Suprapubic skin (tissue), 4 donors: ENCODE data around the gene BPHL. TPM values are rescaled to one million over a fixed set of nuclear protein-coding genes. Genes with fewer than 3 reads are reported as not detected.

ENCODE experiments used
- DNase-seq, 2 donors: peaks; one replicate each; pipeline ENCODE4 v3.0.0-alpha.2; 2019; ENCODE audit warnings: low spot score in 2 of 2
- H3K27ac ChIP-seq: fragments of 200-600 bp; sonication (generic); one replicate; pipeline ENCODE4 v1.5.1; 2019
- H3K27me3 ChIP-seq: fragments of 200-600 bp; sonication (generic); one replicate; pipeline ENCODE4 v1.5.1; 2019
- H3K36me3 ChIP-seq: fragments of 200-600 bp; sonication (generic); one replicate; pipeline ENCODE4 v1.5.1; 2019
- H3K4me1 ChIP-seq: fragments of 200-600 bp; sonication (generic); one replicate; pipeline ENCODE4 v1.5.1; 2019
- H3K4me3 ChIP-seq: fragments of 200-600 bp; sonication (generic); one replicate; pipeline ENCODE4 v1.5.1; 2019; ENCODE audit warnings: mild to moderate bottlenecking
- H3K9me3 ChIP-seq: fragments of 200-600 bp; sonication (generic); one replicate; pipeline ENCODE4 v1.5.1; 2019
- CTCF ChIP-seq, 2 donors: fragments of 200-600 bp in 1 of 2; fragments of 450-650 bp in 1 of 2; sonication (generic) in 1 of 2; IDR thresholded peaks; one replicate each; pipeline ENCODE4 v1.5.1; 2016 to 2019; ENCODE audit warnings: antibody characterized with exemption in 2 of 2, mild to moderate bottlenecking in 1 of 2, moderate library complexity in 1 of 2
- EP300 ChIP-seq: sonication (generic); formaldehyde crosslinking; IDR thresholded peaks from one replicate; pipeline ENCODE4 v1.6.1; 2017; ENCODE audit warnings: antibody characterized with exemption
- POLR2A ChIP-seq, 2 donors: fragments of 450-650 bp; IDR thresholded peaks; one replicate each; pipeline ENCODE4 v1.6.1; 2017; ENCODE audit warnings: antibody characterized with exemption in 2 of 2, mild to moderate bottlenecking in 2 of 2, moderate library complexity in 2 of 2
- POLR2AphosphoS5 ChIP-seq, 3 donors: sonication (generic); formaldehyde crosslinking; IDR thresholded peaks; one replicate each; pipeline ENCODE4 v1.6.1; 2017; ENCODE audit warnings: antibody characterized with exemption in 3 of 3
- WGBS: methylation state at CpG from one replicate; pipeline ENCODE4 v1.1.5; 2018; 5-methylcytosine and 5-hydroxymethylcytosine counted together
- total RNA-seq, 4 donors: library from RNA; depleted of rRNA; stranded (reverse); fragments of >200 nt; gene quantifications; one replicate each; pipeline ENCODE4 v1.1.0, GENCODE V29; 2016

The BPHL gene
- total RNA-seq, 4 donors from 2014 or later: 16.1 to 24.5 (median 20.3) TPM

DNA sequence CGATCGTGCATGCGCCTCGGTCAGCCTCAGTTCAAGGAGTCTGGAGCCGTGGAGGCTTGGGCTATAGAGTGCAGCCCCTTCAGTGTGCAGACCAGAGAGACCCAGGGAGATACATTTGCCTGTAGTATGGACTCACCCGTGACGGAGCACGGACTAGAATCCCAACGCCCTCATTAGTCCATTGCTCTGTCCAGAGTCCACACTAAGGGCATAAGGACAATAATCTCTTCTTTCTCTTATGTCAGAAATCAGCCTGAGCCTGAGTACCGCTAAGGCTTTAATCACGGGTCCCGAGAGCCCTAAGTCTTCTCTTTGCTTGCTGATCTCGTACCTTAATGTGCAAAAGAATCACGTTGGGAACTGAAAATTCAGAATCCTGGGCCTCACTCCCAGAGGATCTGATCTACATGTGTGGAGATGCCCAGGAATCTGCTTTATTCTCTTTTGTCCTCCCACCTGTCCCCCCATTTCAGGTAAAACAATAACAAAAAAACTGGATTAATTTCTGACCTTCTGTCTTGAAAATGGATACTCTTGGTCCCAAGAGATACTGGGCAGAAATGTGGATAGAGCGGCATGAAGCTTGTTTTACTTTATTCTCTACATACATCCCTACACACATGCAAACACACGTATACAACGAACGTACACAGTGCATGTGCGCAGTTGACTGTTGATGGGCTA, 671 bp downstream of the BPHL start:
- Histone ChIP-seq H3K4me3 (peak overlapping the region; percentile 89), H3K27me3 (no peaks in the 10 kb centered on the region), H3K27ac (peak overlapping the region; percentile 95), H3K4me1 (peaks cover 21% of the 10 kb centered on the region), H3K9me3 (no peaks in the 10 kb centered on the region), H3K36me3 (peaks cover 5% of the 10 kb centered on the region)
- TF ChIP-seq POLR2A (IDR thresholded peaks at IDR 0.05) (no peak), CTCF (IDR thresholded peaks at IDR 0.05) (no peak), EP300 (no peak), POLR2AphosphoS5 (IDR thresholded peaks at IDR 0.05) (no peak)
- DNase-seq: no peak
- 26% methylated on average over 17 of the region's 19 CpGs for WGBS

GRCh38 chr6:3120765-3121089, 2.2 kb downstream of the BPHL start:
- 83% methylated on average over 5 of the region's 5 CpGs for WGBS
- Histone ChIP-seq H3K4me1 (peaks cover 21% of the 10 kb centered on the region), H3K27ac (no peak overlapping the region), H3K9me3 (no peaks in the 10 kb centered on the region), H3K27me3 (no peaks in the 10 kb centered on the region), H3K36me3 (no peaks in the 10 kb centered on the region), H3K4me3 (no peak overlapping the region)
- TF ChIP-seq POLR2AphosphoS5 (IDR thresholded peaks at IDR 0.05) (no peak), POLR2A (IDR thresholded peaks at IDR 0.05) (no peak), EP300 (no peak), CTCF (IDR thresholded peaks at IDR 0.05) (no peak)
- no peak for DNase-seq

GRCh38 chr6:3122823-3123182, 4.3 kb downstream of the BPHL start:
- Histone ChIP-seq H3K4me1 (peaks cover 13% of the 10 kb centered on the region), H3K27ac (no peak overlapping the region), H3K4me3 (no peak overlapping the region), H3K27me3 (no peaks in the 10 kb centered on the region), H3K9me3 (no peaks in the 10 kb centered on the region), H3K36me3 (peaks cover 1% of the 10 kb centered on the region)
- TF ChIP-seq CTCF (IDR thresholded peaks at IDR 0.05): no peak
- no peak for DNase-seq
- WGBS: 89% methylated on average over 9 of the region's 9 CpGs

DNA sequence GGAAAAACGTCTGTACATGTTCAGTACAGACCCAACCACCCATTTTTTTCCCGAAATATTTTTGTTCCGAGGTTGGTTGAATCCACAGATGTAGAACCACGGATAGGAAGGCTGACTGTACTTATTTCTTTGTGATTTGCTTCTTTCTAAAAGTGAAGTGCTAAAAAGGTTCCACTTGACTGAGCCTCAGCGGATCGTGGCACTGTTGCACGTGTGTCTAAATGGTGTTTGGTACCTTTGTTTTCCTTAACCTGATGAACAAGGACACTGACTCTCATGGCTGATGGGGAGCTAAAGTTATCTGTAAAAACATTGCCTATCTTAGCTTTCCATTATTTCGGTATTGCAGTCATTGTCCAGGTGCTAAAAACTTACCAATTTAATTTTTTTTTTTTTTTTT, 6.2 kb downstream of the BPHL start:
- WGBS: 78% methylated on average over 8 of the region's 8 CpGs
- Histone ChIP-seq H3K27me3 (no peaks in the 10 kb centered on the region), H3K9me3 (no peaks in the 10 kb centered on the region), H3K4me3 (no peak overlapping the region), H3K4me1 (peaks cover 3% of the 10 kb centered on the region), H3K36me3 (peaks cover 18% of the 10 kb centered on the region), H3K27ac (no peak overlapping the region)
- DNase-seq: no peak
- TF ChIP-seq POLR2AphosphoS5 (IDR thresholded peaks at IDR 0.05) (no peak), POLR2A (IDR thresholded peaks at IDR 0.05) (no peak), CTCF (IDR thresholded peaks at IDR 0.05) (no peak), EP300 (no peak)

DNA sequence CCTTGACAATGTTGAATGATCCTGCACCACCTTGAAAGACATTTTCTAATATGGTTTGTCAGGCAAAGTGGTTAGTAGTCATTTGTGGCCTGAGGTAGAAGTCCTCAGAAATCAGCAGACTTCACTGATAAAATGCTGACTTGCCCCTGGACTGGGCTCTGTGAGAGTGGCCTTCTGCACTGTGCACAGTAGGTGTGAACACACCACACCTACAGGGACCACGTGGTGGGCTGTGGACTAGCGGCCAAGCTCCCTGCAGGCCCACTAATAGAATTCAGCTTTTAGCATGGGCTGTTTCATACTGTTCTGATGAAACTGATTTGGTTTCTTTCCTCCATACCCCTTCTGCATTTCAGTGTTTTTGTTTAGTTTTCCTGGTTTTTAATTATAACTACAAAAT, 7.3 kb downstream of the BPHL start:
- peaks cover 29% of the 10 kb centered on the region for H3K36me3 ChIP-seq
- no peak overlapping the region for H3K27ac ChIP-seq
- WGBS: 30% methylated on average over 2 of the region's 2 CpGs
- no peak for DNase-seq
- H3K4me3 ChIP-seq: no peak overlapping the region
- H3K9me3 ChIP-seq: no peaks in the 10 kb centered on the region
- TF ChIP-seq EP300 (no peak), POLR2AphosphoS5 (IDR thresholded peaks at IDR 0.05) (no peak), CTCF (IDR thresholded peaks at IDR 0.05) (no peak), POLR2A (IDR thresholded peaks at IDR 0.05) (no peak)
- H3K4me1 ChIP-seq: no peaks in the 10 kb centered on the region
- no peaks in the 10 kb centered on the region for H3K27me3 ChIP-seq
